Nephron (organoid): ENCODE measurements around the gene SETBP1.

Source experiments
- H3K27ac Mint-ChIP-seq, 3 experiments: 2 replicates each; pipeline ENCODE4 v1.8.0; 2020; ENCODE audit warnings: mixed read lengths in 3 of 3, mild to moderate bottlenecking in 2 of 3, moderate library complexity in 1 of 3
- H3K27me3 Mint-ChIP-seq: 2 replicates; pipeline ENCODE4 v1.8.0; 2021; ENCODE audit warnings: low read depth, mild to moderate bottlenecking, moderate library complexity, mixed read lengths
- H3K36me3 Mint-ChIP-seq: 2 replicates; pipeline ENCODE4 v1.8.0; 2020; ENCODE audit warnings: low read depth, mixed read lengths
- H3K4me1 Mint-ChIP-seq: 2 replicates; pipeline ENCODE4 v1.8.0; 2020; ENCODE audit warnings: mixed read lengths
- H3K4me3 Mint-ChIP-seq, 3 experiments: 2 replicates each; pipeline ENCODE4 v1.8.0; 2020; ENCODE audit warnings: mild to moderate bottlenecking in 3 of 3, mixed read lengths in 3 of 3, moderate library complexity in 2 of 3
- H3K9me3 Mint-ChIP-seq: 2 replicates; pipeline ENCODE4 v1.8.0; 2020; ENCODE audit warnings: mixed read lengths
- TF ChIP-seq, protein P1 (sequence below), 3 experiments: fragments of 200-600 bp; sonication (generic); IDR thresholded peaks; one replicate each; pipeline ENCODE4 v1.5.0; 2021; ENCODE audit warnings: antibody characterized with exemption in 3 of 3; ENCODE audit not compliant: unreplicated experiment in 3 of 3

Gene SETBP1

DNA sequence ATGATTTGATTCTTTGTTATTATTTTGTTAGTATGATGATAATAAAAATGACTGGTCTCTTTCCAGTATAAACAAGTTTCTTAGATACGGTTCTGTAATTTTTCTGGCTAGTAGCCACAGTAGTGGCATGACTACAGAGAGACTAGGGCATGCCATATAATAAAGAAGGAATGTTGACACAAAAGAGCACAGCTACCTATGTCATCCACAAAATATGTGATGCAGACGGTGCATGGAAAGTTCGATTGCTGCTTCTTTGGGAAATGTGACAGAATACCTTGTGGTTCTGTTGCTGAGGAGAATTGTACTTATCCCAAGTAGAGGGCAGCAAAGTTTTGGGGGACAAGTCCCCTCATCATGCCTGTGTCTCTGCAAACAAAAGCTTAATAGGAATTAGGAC lies 26.1 kb upstream of the SETBP1 start:
- no peaks in the 10 kb centered on the region for H3K27me3 Mint-ChIP-seq

DNA sequence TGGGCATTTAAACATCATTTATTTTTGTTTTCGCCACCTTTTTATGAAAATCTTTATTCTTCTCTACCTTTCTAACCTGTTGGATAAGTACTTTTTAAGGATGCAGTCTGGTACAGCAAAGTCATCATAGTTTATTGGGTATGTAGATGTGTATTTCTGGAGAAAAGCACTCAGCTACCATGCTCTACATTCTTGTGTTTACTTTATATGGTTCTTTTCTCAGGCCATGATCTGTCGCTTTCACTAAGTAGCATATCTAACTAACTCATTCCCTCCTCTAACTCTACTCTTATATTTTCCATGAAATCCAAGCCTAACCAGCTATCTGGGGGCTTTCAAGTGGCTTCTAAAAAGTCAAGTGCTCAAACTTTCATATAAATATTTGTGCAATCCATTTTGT lies 25.3 kb upstream of the SETBP1 start:
- H3K9me3 Mint-ChIP-seq = no peaks in the 10 kb centered on the region
- H3K27ac Mint-ChIP-seq = no peak overlapping the region
- H3K4me3 Mint-ChIP-seq = no peak overlapping the region
- no peaks in the 10 kb centered on the region for H3K27me3 Mint-ChIP-seq
- no peaks in the 10 kb centered on the region for H3K36me3 Mint-ChIP-seq
- TF ChIP-seq, protein P1, sequence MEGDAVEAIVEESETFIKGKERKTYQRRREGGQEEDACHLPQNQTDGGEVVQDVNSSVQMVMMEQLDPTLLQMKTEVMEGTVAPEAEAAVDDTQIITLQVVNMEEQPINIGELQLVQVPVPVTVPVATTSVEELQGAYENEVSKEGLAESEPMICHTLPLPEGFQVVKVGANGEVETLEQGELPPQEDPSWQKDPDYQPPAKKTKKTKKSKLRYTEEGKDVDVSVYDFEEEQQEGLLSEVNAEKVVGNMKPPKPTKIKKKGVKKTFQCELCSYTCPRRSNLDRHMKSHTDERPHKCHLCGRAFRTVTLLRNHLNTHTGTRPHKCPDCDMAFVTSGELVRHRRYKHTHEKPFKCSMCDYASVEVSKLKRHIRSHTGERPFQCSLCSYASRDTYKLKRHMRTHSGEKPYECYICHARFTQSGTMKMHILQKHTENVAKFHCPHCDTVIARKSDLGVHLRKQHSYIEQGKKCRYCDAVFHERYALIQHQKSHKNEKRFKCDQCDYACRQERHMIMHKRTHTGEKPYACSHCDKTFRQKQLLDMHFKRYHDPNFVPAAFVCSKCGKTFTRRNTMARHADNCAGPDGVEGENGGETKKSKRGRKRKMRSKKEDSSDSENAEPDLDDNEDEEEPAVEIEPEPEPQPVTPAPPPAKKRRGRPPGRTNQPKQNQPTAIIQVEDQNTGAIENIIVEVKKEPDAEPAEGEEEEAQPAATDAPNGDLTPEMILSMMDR (IDR thresholded peaks at IDR 0.05; ENCODE audit: unreplicated experiment in 3 of 3) = no peak
- H3K4me1 Mint-ChIP-seq = peaks cover 12% of the 10 kb centered on the region

More for the DNA sequence above, 26.1 kb upstream of the SETBP1 start:
- Mint-ChIP-seq H3K36me3 (no peaks in the 10 kb centered on the region), H3K9me3 (no peaks in the 10 kb centered on the region), H3K4me3 (no peak overlapping the region), H3K4me1 (peaks cover 12% of the 10 kb centered on the region), H3K27ac (peak overlapping the region in 1 of 3 experiments; percentile 4)
- TF ChIP-seq, protein P1 (IDR thresholded peaks at IDR 0.05; ENCODE audit: unreplicated experiment in 3 of 3) = no peak

DNA sequence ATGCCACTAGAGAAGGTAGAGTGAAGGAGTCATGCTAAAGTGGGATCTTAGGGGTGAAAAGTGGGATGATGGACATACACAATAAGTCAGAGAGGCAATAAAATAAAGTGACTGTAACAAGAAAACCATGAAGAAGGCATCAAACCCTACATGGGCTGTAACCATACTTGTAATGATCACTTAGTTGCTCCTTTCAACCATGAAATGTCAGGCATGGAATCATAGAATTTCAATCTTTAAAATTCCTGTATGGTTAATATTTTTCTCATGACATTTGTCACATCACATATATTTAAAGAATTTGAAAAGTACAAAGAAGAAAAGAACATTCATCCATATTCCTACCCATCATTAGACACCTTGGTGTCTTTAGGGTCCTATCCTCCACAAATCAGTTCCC lies 20.9 kb upstream of the SETBP1 start:
- TF ChIP-seq, protein P1 (IDR thresholded peaks at IDR 0.05; ENCODE audit: unreplicated experiment in 3 of 3) = no peak
- H3K36me3 Mint-ChIP-seq = no peaks in the 10 kb centered on the region
- peak overlapping the region in 1 of 3 experiments; percentile 21 for H3K27ac Mint-ChIP-seq
- no peaks in the 10 kb centered on the region for H3K27me3 Mint-ChIP-seq
- H3K9me3 Mint-ChIP-seq = no peaks in the 10 kb centered on the region
- H3K4me1 Mint-ChIP-seq = no peaks in the 10 kb centered on the region
- no peak overlapping the region for H3K4me3 Mint-ChIP-seq

DNA sequence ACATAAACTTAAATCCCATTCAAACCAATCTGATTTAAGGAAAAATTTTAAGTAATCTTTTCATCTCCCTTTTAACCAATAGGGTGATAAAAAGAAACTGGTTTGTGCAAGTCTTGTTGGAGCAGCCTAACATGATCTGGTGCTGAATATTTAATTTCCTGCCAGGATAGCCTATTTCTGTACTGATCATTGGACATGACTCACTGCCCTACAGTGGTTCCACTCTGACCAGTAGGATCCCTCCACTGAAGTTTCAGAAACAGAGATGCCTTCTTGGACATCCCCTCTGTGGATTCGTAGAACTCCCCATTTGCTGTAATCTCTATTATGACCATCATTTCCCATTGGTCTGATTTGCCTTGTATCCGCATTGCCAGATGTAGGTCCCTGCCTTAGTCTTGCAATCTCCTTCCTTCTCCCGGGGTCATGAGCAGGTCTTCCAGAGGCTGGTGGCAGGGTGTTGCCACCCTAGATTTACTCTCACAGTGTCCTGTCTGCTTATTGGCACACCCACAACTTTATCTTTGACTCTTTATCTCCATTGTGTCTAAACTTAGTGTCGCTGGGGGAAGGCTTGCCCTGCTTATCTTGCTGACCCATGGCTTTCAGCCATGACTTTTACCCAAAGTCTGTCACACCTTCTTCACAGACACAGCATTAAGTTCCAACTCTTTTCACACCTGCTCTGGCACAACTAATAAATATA lies 12.3 kb upstream of the SETBP1 start:
- no peaks in the 10 kb centered on the region for H3K9me3 Mint-ChIP-seq
- TF ChIP-seq, protein P1 (IDR thresholded peaks at IDR 0.05; ENCODE audit: unreplicated experiment in 3 of 3) = no peak
- peaks cover 4% of the 10 kb centered on the region for H3K27me3 Mint-ChIP-seq
- peaks cover 2% of the 10 kb centered on the region for H3K4me1 Mint-ChIP-seq
- H3K27ac Mint-ChIP-seq = no peak overlapping the region
- H3K36me3 Mint-ChIP-seq = no peaks in the 10 kb centered on the region
- H3K4me3 Mint-ChIP-seq = no peak overlapping the region

DNA sequence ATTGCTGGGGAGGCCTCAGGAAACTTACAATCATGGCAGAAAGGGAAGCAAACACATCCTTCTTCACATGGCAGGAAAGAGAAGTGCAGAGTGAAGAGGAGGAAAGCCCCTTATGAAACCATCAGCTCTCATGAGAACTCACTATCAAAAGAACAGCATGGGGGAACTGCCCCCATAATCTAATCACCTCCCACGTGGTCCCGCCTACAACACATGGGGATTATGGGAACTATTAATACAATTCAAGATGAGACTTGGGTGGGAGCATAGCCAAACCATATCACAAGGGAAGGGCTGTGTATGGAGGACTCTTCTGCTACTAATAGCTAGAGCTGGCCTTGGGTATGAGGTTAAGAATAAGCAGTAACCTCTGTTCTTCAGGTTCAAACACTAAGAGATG lies 8.8 kb upstream of the SETBP1 start:
- Mint-ChIP-seq H3K36me3 (no peaks in the 10 kb centered on the region), H3K27ac (no peak overlapping the region), H3K9me3 (no peaks in the 10 kb centered on the region), H3K27me3 (peaks cover 4% of the 10 kb centered on the region), H3K4me3 (no peak overlapping the region), H3K4me1 (peaks cover 6% of the 10 kb centered on the region)
- TF ChIP-seq, protein P1 (IDR thresholded peaks at IDR 0.05; ENCODE audit: unreplicated experiment in 3 of 3) = no peak

DNA sequence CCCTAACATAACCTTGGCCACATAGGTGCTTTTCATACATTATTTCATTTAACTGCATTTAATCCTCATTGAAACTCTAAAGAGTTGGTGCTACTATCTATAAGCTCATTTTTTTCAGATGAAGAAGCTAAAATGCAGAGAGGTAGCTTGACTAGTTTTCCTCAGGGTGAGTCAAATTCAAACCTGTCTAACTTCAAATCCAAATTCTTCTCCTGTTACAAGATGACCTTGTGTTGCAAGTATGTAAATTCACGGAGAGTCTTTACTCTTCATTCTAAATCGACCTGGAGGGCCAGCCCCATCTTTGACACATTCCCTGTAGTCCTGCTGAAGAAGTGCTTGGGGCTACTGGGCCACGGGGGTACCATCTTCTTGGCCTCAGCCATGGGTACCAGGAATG lies 8.2 kb upstream of the SETBP1 start:
- peaks cover 9% of the 10 kb centered on the region for H3K4me1 Mint-ChIP-seq
- H3K4me3 Mint-ChIP-seq = no peak overlapping the region
- peak overlapping the region in 2 of 3 experiments; percentile 30 to 56 for H3K27ac Mint-ChIP-seq
- peaks cover 4% of the 10 kb centered on the region for H3K27me3 Mint-ChIP-seq
- H3K9me3 Mint-ChIP-seq = no peaks in the 10 kb centered on the region
- no peaks in the 10 kb centered on the region for H3K36me3 Mint-ChIP-seq
- TF ChIP-seq, protein P1 (IDR thresholded peaks at IDR 0.05; ENCODE audit: unreplicated experiment in 3 of 3) = no peak
